NCI-H2107 treated with DMSO at 0.1 percent for 48 hours (cell line): ENCODE measurements around the gene RPL36.
A peak's percentile ranks its signal among the peaks of the same experiment; 100 is the strongest.

Source experiments
- DNase-seq: peaks from one replicate; lab custom pipeline; 2025; ENCODE audit not compliant: unreplicated experiment; lab: John Stamatoyannopoulos, UW

Gene RPL36

GRCh38 chr19:5673752-5674151 is 16.3 kb upstream of the RPL36 start:
- no peak for DNase-seq

- no peak for DNase-seq
These were observed 15.4 kb upstream of the RPL36 start for GRCh38 chr19:5674714-5675113.

GRCh38 chr19:5676105-5676771 is 13.9 kb upstream of the RPL36 start:
- no peak for DNase-seq

- no peak for DNase-seq
These were observed 13.4 kb upstream of the RPL36 start for GRCh38 chr19:5676772-5677105.

GRCh38 chr19:5677136-5677535 is 13.0 kb upstream of the RPL36 start:
- no peak for DNase-seq

- no peak for DNase-seq
These were observed 12.5 kb upstream of the RPL36 start for GRCh38 chr19:5677580-5677979.

GRCh38 chr19:5678071-5678718 is 11.9 kb upstream of the RPL36 start:
- no peak for DNase-seq

- no peak for DNase-seq
These were observed 10.6 kb upstream of the RPL36 start for GRCh38 chr19:5679289-5680083.

GRCh38 chr19:5680084-5680436 is 10.0 kb upstream of the RPL36 start:
- DNase-seq, result no peak

- peak; percentile 93 for DNase-seq
These were observed 9.4 kb upstream of the RPL36 start, which contains the start of the genes HSD11B1L and MICOS13 for GRCh38 chr19:5680437-5681368. Gene HSD11B1L (plus strand): TSS chr19:5681027. CDS start chr19:5684833, 3,806 bp downstream. Gene MICOS13 (minus strand): TSS chr19:5680516. CDS start chr19:5680486, 30 bp downstream.

GRCh38 chr19:5681391-5682106 is 8.5 kb upstream of the RPL36 start:
- DNase-seq, result no peak

GRCh38 chr19:5682107-5682482 is 8.0 kb upstream of the RPL36 start:
- no peak for DNase-seq

GRCh38 chr19:5683177-5683886 is 6.8 kb upstream of the RPL36 start:
- DNase-seq, result no peak

GRCh38 chr19:5684694-5685430 is 5.2 kb upstream of the RPL36 start:
- DNase-seq, result no peak

GRCh38 chr19:5686326-5686646 is 3.8 kb upstream of the RPL36 start:
- DNase-seq, result no peak

- peak; percentile 32 for DNase-seq
These were observed 3.3 kb upstream of the RPL36 start for GRCh38 chr19:5686647-5687359.

GRCh38 chr19:5687360-5688198 is 2.5 kb upstream of the RPL36 start:
- no peak for DNase-seq
